Fibroblast of villous mesenchyme (primary cell): Measurements from ENCODE around the gene PDZRN3. TPM values are rescaled to one million over a fixed set of nuclear protein-coding genes. Genes with fewer than 3 reads are reported as not detected.

Experiments
- DNase-seq: peaks from one replicate; pipeline ENCODE4 v3.0.0-alpha.2; 2010; ENCODE audit warnings: low read depth
- H3K4me3 ChIP-seq: 2 replicates; pipeline ENCODE4 v1.5.1; 2011; ENCODE audit warnings: low read depth, mild to moderate bottlenecking, low read length
- total RNA-seq: library from RNA; depleted of rRNA; stranded (reverse); fragments of >200 nt; gene quantifications from 2 replicates; pipeline ENCODE4 v1.2.3, GENCODE V29; 2012
- TF ChIP-seq, protein P1 (sequence below): IDR thresholded peaks from 2 replicates; pipeline ENCODE4 v1.5.1; 2012; ENCODE audit warnings: low read depth, mild to moderate bottlenecking, low read length; ENCODE audit not compliant: insufficient read depth

The PDZRN3 gene
- total RNA-seq, 1 donor = 33.7 TPM

DNA sequence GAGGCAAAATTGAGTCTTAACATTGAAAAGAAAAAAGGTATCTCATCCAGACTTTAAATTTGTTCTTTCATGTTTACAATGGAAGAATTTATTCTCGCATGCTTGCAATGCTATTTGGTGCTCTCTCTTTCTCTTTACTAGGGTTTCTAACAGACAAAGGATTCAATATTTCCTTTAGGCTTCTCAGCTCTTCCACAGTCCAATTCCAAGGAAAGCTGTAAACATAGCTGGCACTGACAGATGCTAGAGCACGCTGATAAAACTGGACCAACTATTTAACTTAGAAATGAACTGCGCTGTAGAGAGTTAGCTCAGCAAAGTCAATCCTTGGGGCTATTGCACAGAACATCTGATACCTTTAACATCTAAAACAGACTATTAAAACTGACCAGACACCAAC is 81.3 kb downstream of the PDZRN3 start:
- no peak overlapping the region for H3K4me3 ChIP-seq
- TF ChIP-seq, protein P1, sequence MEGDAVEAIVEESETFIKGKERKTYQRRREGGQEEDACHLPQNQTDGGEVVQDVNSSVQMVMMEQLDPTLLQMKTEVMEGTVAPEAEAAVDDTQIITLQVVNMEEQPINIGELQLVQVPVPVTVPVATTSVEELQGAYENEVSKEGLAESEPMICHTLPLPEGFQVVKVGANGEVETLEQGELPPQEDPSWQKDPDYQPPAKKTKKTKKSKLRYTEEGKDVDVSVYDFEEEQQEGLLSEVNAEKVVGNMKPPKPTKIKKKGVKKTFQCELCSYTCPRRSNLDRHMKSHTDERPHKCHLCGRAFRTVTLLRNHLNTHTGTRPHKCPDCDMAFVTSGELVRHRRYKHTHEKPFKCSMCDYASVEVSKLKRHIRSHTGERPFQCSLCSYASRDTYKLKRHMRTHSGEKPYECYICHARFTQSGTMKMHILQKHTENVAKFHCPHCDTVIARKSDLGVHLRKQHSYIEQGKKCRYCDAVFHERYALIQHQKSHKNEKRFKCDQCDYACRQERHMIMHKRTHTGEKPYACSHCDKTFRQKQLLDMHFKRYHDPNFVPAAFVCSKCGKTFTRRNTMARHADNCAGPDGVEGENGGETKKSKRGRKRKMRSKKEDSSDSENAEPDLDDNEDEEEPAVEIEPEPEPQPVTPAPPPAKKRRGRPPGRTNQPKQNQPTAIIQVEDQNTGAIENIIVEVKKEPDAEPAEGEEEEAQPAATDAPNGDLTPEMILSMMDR = no peak
- no peak for DNase-seq

DNA sequence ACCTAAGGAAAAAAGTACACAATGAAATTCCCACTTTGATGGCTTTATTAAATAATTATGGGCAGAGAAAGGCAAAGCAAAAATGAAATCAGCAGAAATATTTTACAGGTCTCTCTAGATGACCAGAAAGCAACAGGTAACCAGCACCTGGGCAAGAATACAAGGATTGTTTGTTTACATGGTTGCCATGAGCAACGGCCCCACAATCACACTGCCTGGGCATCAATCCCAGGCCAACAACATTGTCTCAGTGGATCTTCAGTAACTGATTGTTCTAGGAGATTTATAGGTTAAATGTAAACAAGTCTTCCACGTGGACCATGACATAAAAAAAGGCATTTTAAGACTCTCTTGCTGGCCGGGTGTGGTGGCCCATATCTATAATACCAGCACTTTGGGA is 82.6 kb downstream of the PDZRN3 start:
- no peak for DNase-seq
- TF ChIP-seq, protein P1 = no peak
- H3K4me3 ChIP-seq = no peak overlapping the region

DNA sequence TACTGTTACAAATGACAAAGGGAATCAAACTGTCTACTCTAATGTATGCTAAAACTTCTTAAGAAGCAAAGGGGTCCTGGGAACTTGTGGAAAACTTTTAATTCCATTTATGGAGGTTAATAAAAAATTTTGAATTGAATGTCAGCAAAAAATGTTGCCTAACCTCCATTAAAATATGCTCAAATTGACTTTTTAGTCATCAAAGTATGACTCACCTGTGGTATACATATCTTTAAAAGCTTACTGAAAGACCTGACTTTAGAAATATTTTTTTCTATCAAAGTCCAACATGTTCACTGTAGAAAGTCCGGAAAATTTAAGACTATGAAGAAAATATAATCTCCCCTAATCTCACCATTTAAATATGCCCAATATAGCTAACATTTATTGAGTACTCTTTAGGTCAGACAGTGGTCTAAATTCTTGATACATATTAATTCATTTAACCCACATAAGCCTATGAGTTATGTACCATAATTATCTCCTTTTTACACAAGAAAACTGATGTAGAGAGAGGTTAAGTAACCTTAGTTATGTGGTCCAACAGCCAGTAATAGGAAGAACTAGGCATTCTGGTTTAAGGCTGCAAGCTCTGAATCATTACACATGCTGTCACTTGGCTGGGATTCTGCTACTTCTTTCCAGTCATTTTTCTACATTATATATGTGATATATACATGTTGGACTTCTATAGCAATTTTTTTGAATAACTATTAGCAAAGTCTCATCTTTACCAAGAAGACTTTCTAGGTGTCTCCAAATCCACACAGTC is 83.6 kb downstream of the PDZRN3 start:
- TF ChIP-seq, protein P1 = no peak
- no peak for DNase-seq
- no peak overlapping the region for H3K4me3 ChIP-seq

DNA sequence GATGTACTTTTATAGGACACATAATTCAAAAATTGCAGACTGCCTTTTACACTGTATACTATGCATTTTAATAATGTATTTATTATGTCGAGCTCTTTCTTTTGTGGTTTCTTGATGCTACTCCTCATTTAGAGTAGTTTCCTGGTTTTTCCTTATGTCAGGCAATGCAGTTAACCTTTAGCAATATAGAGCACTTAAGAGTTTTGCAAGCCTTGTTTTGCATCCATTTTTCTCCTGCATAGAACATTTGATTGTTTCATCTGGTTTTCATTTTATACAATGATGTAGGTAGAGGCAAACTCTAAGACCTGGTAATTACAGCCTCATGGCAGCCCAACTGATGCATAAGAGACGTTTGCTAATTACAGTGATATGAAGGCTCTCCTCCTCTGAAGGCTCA is 86.3 kb downstream of the PDZRN3 start:
- DNase-seq = peak; percentile 16
- TF ChIP-seq, protein P1 = no peak
- no peak overlapping the region for H3K4me3 ChIP-seq

DNA sequence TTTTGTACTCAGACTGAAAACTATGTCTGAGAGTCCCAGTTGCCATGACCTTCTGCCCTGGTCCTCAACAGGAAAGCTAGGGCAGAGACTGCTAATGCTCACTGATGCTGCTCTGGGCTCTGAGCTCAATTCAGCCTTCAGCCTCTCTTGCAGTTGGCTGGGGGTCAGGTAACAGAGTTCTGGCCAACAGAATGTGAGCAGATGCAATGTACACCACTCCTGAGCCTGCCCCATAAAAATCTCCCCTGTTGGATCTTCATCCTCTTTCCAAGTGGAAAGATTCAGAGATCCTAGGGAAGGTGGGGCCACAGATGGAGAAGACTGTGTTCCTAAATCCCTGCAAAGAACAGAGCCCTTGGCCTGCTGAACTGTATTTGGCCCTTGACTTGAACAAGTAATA is 87.8 kb downstream of the PDZRN3 start:
- TF ChIP-seq, protein P1 = no peak
- DNase-seq = no peak
- no peak overlapping the region for H3K4me3 ChIP-seq

DNA sequence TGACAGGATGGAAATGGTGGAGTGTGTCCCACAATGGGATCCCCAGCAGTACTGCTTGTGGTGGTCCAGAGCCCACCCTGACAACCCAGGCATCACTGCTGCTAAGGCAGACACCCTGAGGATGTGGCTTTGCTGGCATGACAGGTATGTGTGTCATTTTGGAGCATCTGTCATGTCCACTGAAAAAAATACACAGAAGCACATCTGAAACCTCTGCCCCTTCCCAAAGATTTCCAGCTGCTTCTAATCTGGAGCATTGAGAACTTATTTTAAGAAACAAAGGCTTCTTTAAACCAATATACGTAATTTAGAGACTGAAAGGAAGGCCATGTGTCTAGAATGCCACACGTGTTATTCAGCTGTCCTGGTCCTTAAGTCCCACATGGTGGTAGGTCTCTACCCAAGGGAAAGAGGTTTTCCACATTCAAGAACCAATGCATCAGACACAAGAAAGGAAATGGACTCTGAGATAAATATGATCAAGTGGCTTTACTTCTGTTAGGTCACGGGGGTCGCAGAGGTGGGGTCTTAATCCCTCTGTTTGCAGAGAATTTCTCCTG is 88.3 kb downstream of the PDZRN3 start:
- DNase-seq = no peak
- TF ChIP-seq, protein P1 = no peak

More for the DNA sequence above, 88.3 kb downstream of the PDZRN3 start:
- H3K4me3 ChIP-seq = no peak overlapping the region
